HCT116 (cell line): Measurements from ENCODE around the gene TBL1X. TPM values are rescaled to one million over a fixed set of nuclear protein-coding genes. Genes with fewer than 3 reads are reported as not detected.

Experiments used
- ATAC-seq: fragments of 200-7000 bp; cut with Tn5 transposase; 2 replicates; pipeline ENCODE4 v1.9.1; 2020; ENCODE audit warnings: mild to moderate bottlenecking, moderate library complexity
- BruUV-seq: library from RNA; stranded (reverse); fragments of 400-500 nt; replicated peaks from 2 replicates; lab custom pipeline; 2021; lab: Mats Ljungman, UMichigan
- CTCF ChIA-PET: fragments of 300-600 bp; sonication (Branson Sonifier 250); formaldehyde crosslinking; loops from one replicate; lab custom pipeline; 2021; ENCODE audit warnings: antibody characterized with exemption; lab: Charles Lee
- POLR2A ChIA-PET: fragments of 300-600, 350-600 bp; sonication (Branson Sonifier 250); formaldehyde crosslinking; loops from one replicate; lab custom pipeline; 2021; ENCODE audit warnings: antibody characterized with exemption; lab: Charles Lee
- RAD21 ChIA-PET, 2 experiments: fragments of 300-600 bp; sonication (Branson Sonifier 250); formaldehyde crosslinking; loops; one replicate each; lab custom pipeline; 2023; ENCODE audit warnings: low total read pairs in 2 of 2; ENCODE audit not compliant: uncharacterized antibody in 2 of 2, unreplicated experiment in 2 of 2, low non-redundant PET in 1 of 2; lab: Charles Lee
- DNase-seq: peaks from one replicate; pipeline ENCODE4 v3.0.0-alpha.2; 2010; ENCODE audit warnings: low read depth, low spot score
- H2AFZ ChIP-seq: fragments of 200-600 bp; shearing (Covaris generic), sonication (generic); 2 replicates; pipeline ENCODE4 v1.6.1; 2017; ENCODE audit warnings: low read depth, mixed run types, mixed read lengths, antibody characterized with exemption, low read length; ENCODE audit not compliant: poor library complexity, severe bottlenecking
- H3K27ac ChIP-seq: 2 replicates; pipeline ENCODE4 v1.5.1; 2012; ENCODE audit warnings: low read depth, low read length
- H3K27me3 ChIP-seq: fragments of 200-600 bp; sonication (generic); 2 replicates; pipeline ENCODE4 v1.6.1; 2016; ENCODE audit warnings: mixed run types, low read length, mixed read lengths; ENCODE audit not compliant: insufficient read depth
- H3K36me3 ChIP-seq, 2 experiments: fragments of 200-500 bp in 1 of 2; fragments of 200-600 bp in 1 of 2; sonication (Bioruptor generic) in 1 of 2; sonication (generic) in 1 of 2; 2 replicates each; pipeline versions ENCODE4 v1.5.1 to v1.6.1; 2014 to 2016; ENCODE audit warnings: low read length in 2 of 2, inconsistent platforms in 1 of 2, mixed read lengths in 1 of 2, mixed run types in 1 of 2; ENCODE audit not compliant: insufficient read depth in 2 of 2, control insufficient read depth in 1 of 2
- H3K4me1 ChIP-seq, 2 experiments: fragments of 200-600 bp in 1 of 2; sonication (generic) in 1 of 2; 2 replicates each; pipeline versions ENCODE4 v1.5.1 to v1.6.1; 2012 to 2017; ENCODE audit warnings: low read length in 2 of 2, inconsistent platforms in 1 of 2, mild to moderate bottlenecking in 1 of 2, mixed read lengths in 1 of 2, mixed run types in 1 of 2, moderate library complexity in 1 of 2; ENCODE audit not compliant: insufficient read depth in 2 of 2, control insufficient read depth in 1 of 2
- H3K4me2 ChIP-seq: fragments of 200-600 bp; sonication (generic); 2 replicates; pipeline ENCODE4 v1.6.1; 2017; ENCODE audit warnings: mixed run types, low read length, mixed read lengths
- H3K4me3 ChIP-seq, 2 experiments: fragments of 200-600 bp in 1 of 2; sonication (generic) in 1 of 2; replicated peaks in 1 of 2; 2 replicates each; pipeline ENCODE4 v1.5.1; 2011 to 2016; ENCODE audit warnings: low read length in 2 of 2, control low read depth in 1 of 2, low read depth in 1 of 2, mild to moderate bottlenecking in 1 of 2, mixed read lengths in 1 of 2, mixed run types in 1 of 2
- H3K79me2 ChIP-seq: fragments of 200-600 bp; sonication (generic); 2 replicates; pipeline ENCODE4 v1.6.1; 2017; ENCODE audit warnings: mild to moderate bottlenecking, mixed run types, low read length, moderate library complexity, mixed read lengths; ENCODE audit not compliant: insufficient read depth
- H3K9ac ChIP-seq: fragments of 200-600 bp; sonication (generic); 2 replicates; pipeline ENCODE4 v1.6.1; 2016; ENCODE audit warnings: low read length, mixed read lengths
- H3K9me2 ChIP-seq: fragments of 200-600 bp; sonication (generic), shearing (Covaris generic); 2 replicates; pipeline ENCODE4 v1.6.1; 2017; ENCODE audit warnings: mixed run types, mild to moderate bottlenecking, moderate library complexity; ENCODE audit not compliant: insufficient read depth
- H3K9me3 ChIP-seq, 2 experiments: fragments of 200-500 bp in 1 of 2; fragments of 200-600 bp in 1 of 2; sonication (Bioruptor generic) in 1 of 2; sonication (generic) in 1 of 2; 2 replicates each; pipeline ENCODE4 v1.6.1; 2014 to 2017; ENCODE audit warnings: low read length in 2 of 2, mixed read lengths in 2 of 2, inconsistent platforms in 1 of 2, low read depth in 1 of 2, mild to moderate bottlenecking in 1 of 2, mixed run types in 1 of 2, moderate library complexity in 1 of 2; ENCODE audit not compliant: control insufficient read depth in 1 of 2, insufficient read depth in 1 of 2
- H4K20me1 ChIP-seq: fragments of 200-600 bp; sonication (generic), shearing (Covaris generic); 2 replicates; pipeline ENCODE4 v1.6.1; 2017; ENCODE audit warnings: mixed run types, mild to moderate bottlenecking, moderate library complexity; ENCODE audit not compliant: insufficient read depth
- EGR1 ChIP-seq: IDR thresholded peaks from 2 replicates; pipeline ENCODE4 v1.6.1; 2012; ENCODE audit warnings: low read depth
- EZH2 ChIP-seq: fragments of 200-600 bp; sonication (generic); IDR thresholded peaks from 2 replicates; pipeline ENCODE4 v1.6.1; 2017; ENCODE audit warnings: antibody characterized with exemption, mixed run types
- EZH2phosphoT487 ChIP-seq: fragments of 200-600 bp; IDR thresholded peaks from 2 replicates; pipeline ENCODE4 v1.6.1; 2018; ENCODE audit warnings: antibody characterized with exemption, borderline replicate concordance
- FOSL1 ChIP-seq: IDR thresholded peaks from 2 replicates; pipeline ENCODE4 v1.6.1; 2012; ENCODE audit warnings: low read depth
- POLR2A ChIP-seq: IDR thresholded peaks from 2 replicates; pipeline ENCODE4 v1.7.0; 2011; ENCODE audit warnings: borderline replicate concordance; ENCODE audit not compliant: insufficient read depth, insufficient read length; ENCODE audit errors: extremely low read depth
- SP1 ChIP-seq: IDR thresholded peaks from 2 replicates; pipeline ENCODE4 v1.6.1; 2012; ENCODE audit warnings: low read depth
- TCF7L2 ChIP-seq: IDR thresholded peaks from 2 replicates; pipeline ENCODE4 v1.7.0; 2011; ENCODE audit warnings: borderline replicate concordance, inconsistent platforms; ENCODE audit not compliant: insufficient read depth, insufficient read length; ENCODE audit errors: extremely low read depth
- YY1 ChIP-seq: IDR thresholded peaks from 2 replicates; pipeline ENCODE4 v1.6.1; 2011; ENCODE audit warnings: low read length, low read depth, moderate library complexity, mild to moderate bottlenecking; ENCODE audit not compliant: insufficient replicate concordance; ENCODE audit errors: extremely low read depth
- ZNF274 ChIP-seq: fragments of 200-500 bp; sonication (Bioruptor generic); IDR thresholded peaks from 2 replicates; pipeline ENCODE4 v1.6.1; 2014; ENCODE audit warnings: mild to moderate bottlenecking, low read depth, low read length, inconsistent platforms
- intact Hi-C: fragments of 100-400 bp; cut with micrococcal nuclease; formaldehyde crosslinking; loops from 2 replicates; pipeline ENCODE4 v1.10.0; 2022
- total RNA-seq: library from RNA; stranded (reverse); gene quantifications from one replicate; pipeline ENCODE4 v1.2.1, GENCODE V29; 2021; ENCODE audit not compliant: unreplicated experiment
- TF ChIP-seq, protein P1 (sequence below), 3 experiments: fragments of 200-600 bp in 1 of 3; sonication (generic) in 1 of 3; IDR thresholded peaks in 2 of 3; conservative IDR thresholded peaks in 1 of 3; 2 replicates each; pipeline ENCODE4 v1.5.1; 2012 to 2017; ENCODE audit warnings: low read depth in 2 of 3, low read length in 2 of 3, antibody characterized with exemption in 1 of 3, borderline replicate concordance in 1 of 3, control low read depth in 1 of 3, mild to moderate bottlenecking in 1 of 3, mixed read lengths in 1 of 3, mixed run types in 1 of 3, moderate library complexity in 1 of 3; ENCODE audit not compliant: insufficient read depth in 1 of 3

TBL1X gene
- total RNA-seq, 1 experiment from 2014 or later = 37.8 TPM

- POLR2A ChIA-PET = no interaction called here
- DNase-seq = no peak
These were observed 170.9 kb downstream of the TBL1X start for GRCh38 chrX:9635803-9636202.

GRCh38 chrX:9638871-9639270 lies 174.0 kb downstream of the TBL1X start:
- no peaks in the 10 kb centered on the region for H4K20me1 ChIP-seq
- no peaks in the 10 kb centered on the region for H3K9me3 ChIP-seq
- H3K27me3 ChIP-seq = no peaks in the 10 kb centered on the region
- H3K79me2 ChIP-seq = no peaks in the 10 kb centered on the region
- H3K27ac ChIP-seq = no peak overlapping the region
- DNase-seq (no peak), ATAC-seq (no peak)
- TF ChIP-seq EGR1 (no peak), EZH2phosphoT487 (no peak)
- TF ChIP-seq, protein P1, sequence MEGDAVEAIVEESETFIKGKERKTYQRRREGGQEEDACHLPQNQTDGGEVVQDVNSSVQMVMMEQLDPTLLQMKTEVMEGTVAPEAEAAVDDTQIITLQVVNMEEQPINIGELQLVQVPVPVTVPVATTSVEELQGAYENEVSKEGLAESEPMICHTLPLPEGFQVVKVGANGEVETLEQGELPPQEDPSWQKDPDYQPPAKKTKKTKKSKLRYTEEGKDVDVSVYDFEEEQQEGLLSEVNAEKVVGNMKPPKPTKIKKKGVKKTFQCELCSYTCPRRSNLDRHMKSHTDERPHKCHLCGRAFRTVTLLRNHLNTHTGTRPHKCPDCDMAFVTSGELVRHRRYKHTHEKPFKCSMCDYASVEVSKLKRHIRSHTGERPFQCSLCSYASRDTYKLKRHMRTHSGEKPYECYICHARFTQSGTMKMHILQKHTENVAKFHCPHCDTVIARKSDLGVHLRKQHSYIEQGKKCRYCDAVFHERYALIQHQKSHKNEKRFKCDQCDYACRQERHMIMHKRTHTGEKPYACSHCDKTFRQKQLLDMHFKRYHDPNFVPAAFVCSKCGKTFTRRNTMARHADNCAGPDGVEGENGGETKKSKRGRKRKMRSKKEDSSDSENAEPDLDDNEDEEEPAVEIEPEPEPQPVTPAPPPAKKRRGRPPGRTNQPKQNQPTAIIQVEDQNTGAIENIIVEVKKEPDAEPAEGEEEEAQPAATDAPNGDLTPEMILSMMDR (IDR thresholded peaks at IDR 0.05 in 2 of 3, conservative IDR thresholded peaks at IDR 0.05 in 1 of 3; ENCODE audit: borderline replicate concordance in 1 of 3, insufficient read depth in 1 of 3, low read depth in 2 of 3, low read length in 2 of 3) = no peak
- no TSS peak for BruUV-seq
- H3K36me3 ChIP-seq = no peaks in the 10 kb centered on the region
- H3K9me2 ChIP-seq = no peaks in the 10 kb centered on the region
- ChIA-PET CTCF (no interaction called here), POLR2A (no interaction called here), RAD21 (no interaction called here)
- intact Hi-C loops = no loop called here
- H2AFZ ChIP-seq = no peak overlapping the region
- no peak overlapping the region for H3K4me3 ChIP-seq
- H3K9ac ChIP-seq = no peak overlapping the region
- H3K4me1 ChIP-seq = no peaks in the 10 kb centered on the region
- no peak overlapping the region for H3K4me2 ChIP-seq

More at GRCh38 chrX:9635803-9636202, 170.9 kb downstream of the TBL1X start:
- Histone ChIP-seq H3K79me2 (no peaks in the 10 kb centered on the region), H3K9me2 (no peaks in the 10 kb centered on the region), H3K4me1 (no peaks in the 10 kb centered on the region), H3K27ac (no peak overlapping the region), H3K4me3 (no peak overlapping the region), H3K36me3 (no peaks in the 10 kb centered on the region), H3K9me3 (no peaks in the 10 kb centered on the region), H3K9ac (no peak overlapping the region), H2AFZ (no peak overlapping the region), H3K27me3 (no peaks in the 10 kb centered on the region), H4K20me1 (no peaks in the 10 kb centered on the region), H3K4me2 (no peak overlapping the region)
- ChIA-PET RAD21 (no interaction called here), CTCF (no interaction called here)
- intact Hi-C loops = no loop called here
- ATAC-seq = no peak
- TF ChIP-seq POLR2A (no peak), EZH2phosphoT487 (no peak), FOSL1 (no peak), YY1 (no peak), EZH2 (no peak), SP1 (no peak), ZNF274 (no peak), TCF7L2 (no peak), EGR1 (no peak)
- TF ChIP-seq, protein P1 (IDR thresholded peaks at IDR 0.05 in 2 of 3, conservative IDR thresholded peaks at IDR 0.05 in 1 of 3; ENCODE audit: borderline replicate concordance in 1 of 3, insufficient read depth in 1 of 3, low read depth in 2 of 3, low read length in 2 of 3) = no peak
- no TSS peak for BruUV-seq
